Measurements from ENCODE around the gene ZNF790. TPM values are rescaled to one million over a fixed set of nuclear protein-coding genes. Genes with fewer than 3 reads are reported as not detected.

ZNF790 gene
- total and polyA plus RNA-seq, 2 of the 13 experiments (the other 11 are each of a cell fraction or from before 2014, with no cell fraction given) = 1.3 to 5.3 TPM

GRCh38 chr19:36850559-36851442 is 12.6 kb upstream of the ZNF790 start, which contains the start of gene ZNF345 (continued):
- no peak for TF ChIP-seq BRF2 (CRISPR knock-in tag; IDR thresholded peaks at IDR 0.05)
- no peak for TF ChIP-seq ZNF878 (CRISPR knock-in tag; IDR thresholded peaks at IDR 0.05)
- TF ChIP-seq ZNF235 (CRISPR knock-in tag; IDR thresholded peaks at IDR 0.05; ENCODE audit: borderline replicate concordance) = no peak
- no peak for TF ChIP-seq ZNF790 (CRISPR knock-in tag; IDR thresholded peaks at IDR 0.05; ENCODE audit: borderline replicate concordance)
- no peak for TF ChIP-seq ZNF34 (CRISPR knock-in tag; IDR thresholded peaks at IDR 0.05; ENCODE audit: borderline replicate concordance)
- peak; percentile 68 for TF ChIP-seq ZFY (CRISPR knock-in tag; IDR thresholded peaks at IDR 0.05)
- peak; percentile 74 for TF ChIP-seq ZNF761 (CRISPR knock-in tag; conservative IDR thresholded peaks at IDR 0.05)
- TF ChIP-seq ZNF547 (CRISPR knock-in tag; IDR thresholded peaks at IDR 0.05) = no peak; the same call in 1 of the 2 replicates
- no peak for TF ChIP-seq ZNF75D (CRISPR knock-in tag; IDR thresholded peaks at IDR 0.05; ENCODE audit: borderline replicate concordance)
- no peak for TF ChIP-seq ZNF619 (CRISPR knock-in tag; IDR thresholded peaks at IDR 0.05)
- no peak for TF ChIP-seq NBN (conservative IDR thresholded peaks at IDR 0.05)
- 0 out of 2 replicates have a peak, but pooled peaks have one; percentile 35 for TF ChIP-seq ZNF335 (CRISPR knock-in tag; IDR thresholded peaks at IDR 0.05)
- TF ChIP-seq TMF1 (CRISPR knock-in tag; IDR thresholded peaks at IDR 0.05; ENCODE audit: low read depth) = no peak
- no peak for TF ChIP-seq U2AF2 (IDR thresholded peaks at IDR 0.05; ENCODE audit: low read depth, low read length)
- TF ChIP-seq MBNL3 (CRISPR knock-in tag; conservative IDR thresholded peaks at IDR 0.05) = no peak
- no peak for TF ChIP-seq JUND (CRISPR knock-in tag; IDR thresholded peaks at IDR 0.05)
- no peak for TF ChIP-seq TEAD2 (CRISPR knock-in tag; IDR thresholded peaks at IDR 0.05)
- no peak for TF ChIP-seq ZNF572 (CRISPR knock-in tag; IDR thresholded peaks at IDR 0.05)
- TF ChIP-seq HIVEP1 (CRISPR knock-in tag; IDR thresholded peaks at IDR 0.05) = no peak
- peak; percentile 34 for TF ChIP-seq ELF3 (CRISPR knock-in tag; IDR thresholded peaks at IDR 0.05)
- peak; percentile 10 for TF ChIP-seq ZNF781 (CRISPR knock-in tag; IDR thresholded peaks at IDR 0.05; ENCODE audit: borderline replicate concordance, not compliant biosample characterization)
- no peak for TF ChIP-seq MAFF (IDR thresholded peaks at IDR 0.05; ENCODE audit: low read depth, low read length)
- TF ChIP-seq ZNF556 (CRISPR knock-in tag; IDR thresholded peaks at IDR 0.05; ENCODE audit: borderline replicate concordance) = 0 out of 2 replicates have a peak, but pooled peaks have one; percentile 63
- TF ChIP-seq CAMTA2 (CRISPR knock-in tag; IDR thresholded peaks at IDR 0.05; ENCODE audit: borderline replicate concordance) = peak; percentile 55; the same call in 1 of the 2 replicates
- TF ChIP-seq ADNP (CRISPR knock-in tag; IDR thresholded peaks at IDR 0.05) = no peak
- no peak for TF ChIP-seq CERS6 (CRISPR knock-in tag; IDR thresholded peaks at IDR 0.05)
- no peak for TF ChIP-seq NONO (IDR thresholded peaks at IDR 0.05)
- TF ChIP-seq NONO (CRISPR knock-in tag; conservative IDR thresholded peaks at IDR 0.05) = no peak
- TF ChIP-seq ZNF543 (CRISPR knock-in tag; IDR thresholded peaks at IDR 0.05) = 0 out of 2 replicates have a peak, but pooled peaks have one; percentile 32
- TF ChIP-seq SIN3A (IDR thresholded peaks at IDR 0.05; ENCODE audit: borderline replicate concordance, low read depth, low read length) = peak; percentile 73; the same call in 1 of the 2 replicates
